Measurements from ENCODE around the gene MAPK1.
"Not testable (repeated sequence)": the region's sequence is repeated elsewhere in the genome, so short reads cannot be mapped to it uniquely, and the experiment has no call there.

Gene MAPK1

GRCh38 chr22:21817497-21817853 is 50.0 kb downstream of the MAPK1 start:
- DNase-seq, result not testable (repeated sequence)

GRCh38 chr22:21816787-21817496 is 50.5 kb downstream of the MAPK1 start:
- peak in 2 of 5 experiments; percentile 49 to 86 for DNase-seq

DNA sequence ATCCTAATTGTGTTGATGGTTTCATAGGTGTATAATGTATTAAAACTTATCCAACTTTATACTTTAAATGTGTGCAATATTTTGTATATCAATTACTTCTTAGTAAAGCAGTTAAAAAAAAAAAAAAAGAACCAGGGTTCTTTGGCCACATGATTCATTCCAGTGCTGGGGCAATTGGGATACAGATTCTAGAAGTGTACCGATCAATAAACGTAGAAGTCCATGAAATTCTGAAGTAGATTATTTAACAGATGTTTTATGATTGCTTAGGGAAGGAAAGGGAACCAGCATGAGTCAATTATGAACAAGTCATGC is 51.0 kb downstream of the MAPK1 start:
- no peak for DNase-seq

GRCh38 chr22:21815958-21816357 is 51.5 kb downstream of the MAPK1 start:
- no peak for DNase-seq

DNA sequence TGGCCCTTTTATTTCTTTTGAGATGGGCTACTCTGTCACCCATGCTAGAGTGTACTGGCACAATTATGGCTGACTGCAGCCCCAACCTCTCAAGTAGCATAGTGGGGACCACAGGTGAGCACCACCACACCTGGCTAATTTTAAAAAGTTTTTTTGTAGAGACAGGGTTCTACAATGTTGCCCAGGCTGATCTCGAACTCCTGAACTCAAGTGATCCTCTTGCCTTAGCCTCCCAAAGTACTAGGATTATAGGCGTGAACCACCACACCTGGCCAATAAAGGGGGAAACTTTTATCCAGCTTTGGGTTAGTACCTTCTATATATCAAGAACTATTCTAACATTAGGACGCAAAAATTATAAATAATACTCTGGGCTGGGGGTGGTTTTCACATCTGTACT is 52.1 kb downstream of the MAPK1 start:
- no peak for DNase-seq

DNA sequence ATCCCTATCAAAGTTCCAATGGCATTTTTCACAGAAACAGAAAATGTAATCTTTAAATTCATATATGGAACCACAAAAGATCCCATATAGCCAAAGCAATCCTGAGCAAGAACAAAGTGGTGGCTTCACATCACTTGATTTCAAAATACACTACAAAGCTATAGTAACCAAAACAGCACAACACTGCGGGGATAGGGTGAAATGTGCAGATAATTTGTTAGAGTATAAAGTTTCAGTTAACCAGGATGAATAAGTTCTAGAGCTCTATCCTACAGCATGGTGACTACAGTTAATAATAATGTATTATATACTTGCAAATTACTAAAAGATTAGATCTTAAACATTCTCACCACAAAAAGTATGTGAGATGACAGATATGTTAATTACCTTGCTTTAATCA is 55.5 kb downstream of the MAPK1 start:
- no peak for DNase-seq

- peak in 1 of 5 experiments; percentile 54 for DNase-seq
Observed at GRCh38 chr22:21807544-21808529, 59.6 kb downstream of the MAPK1 start.

GRCh38 chr22:21805325-21805724 is 62.1 kb downstream of the MAPK1 start:
- not testable (repeated sequence) for DNase-seq

GRCh38 chr22:21803811-21804249 is 63.6 kb downstream of the MAPK1 start:
- no peak for DNase-seq

GRCh38 chr22:21802673-21803072 is 64.8 kb downstream of the MAPK1 start:
- DNase-seq, result no peak

DNA sequence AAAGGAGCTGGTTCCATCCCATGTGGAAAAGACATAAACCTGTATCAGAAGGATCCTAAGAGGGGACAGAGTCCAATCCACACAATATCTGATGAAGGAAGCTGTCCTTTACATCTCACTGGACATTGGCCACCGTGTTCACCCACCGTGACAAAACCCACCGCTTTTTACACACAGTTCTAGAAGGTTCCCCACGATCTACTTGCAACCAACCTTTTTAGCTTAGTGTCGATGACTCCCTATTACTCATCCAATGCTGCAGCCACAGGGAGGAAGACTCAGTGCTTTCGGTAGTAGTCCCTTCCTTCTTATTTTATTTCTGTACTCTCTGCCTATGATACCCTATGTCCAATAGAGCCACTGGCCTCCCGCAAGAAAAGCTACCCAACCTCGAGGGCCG is 65.4 kb downstream of the MAPK1 start:
- DNase-seq, result no peak

GRCh38 chr22:21801304-21801644 is 66.2 kb downstream of the MAPK1 start:
- DNase-seq, result not testable (repeated sequence)

DNA sequence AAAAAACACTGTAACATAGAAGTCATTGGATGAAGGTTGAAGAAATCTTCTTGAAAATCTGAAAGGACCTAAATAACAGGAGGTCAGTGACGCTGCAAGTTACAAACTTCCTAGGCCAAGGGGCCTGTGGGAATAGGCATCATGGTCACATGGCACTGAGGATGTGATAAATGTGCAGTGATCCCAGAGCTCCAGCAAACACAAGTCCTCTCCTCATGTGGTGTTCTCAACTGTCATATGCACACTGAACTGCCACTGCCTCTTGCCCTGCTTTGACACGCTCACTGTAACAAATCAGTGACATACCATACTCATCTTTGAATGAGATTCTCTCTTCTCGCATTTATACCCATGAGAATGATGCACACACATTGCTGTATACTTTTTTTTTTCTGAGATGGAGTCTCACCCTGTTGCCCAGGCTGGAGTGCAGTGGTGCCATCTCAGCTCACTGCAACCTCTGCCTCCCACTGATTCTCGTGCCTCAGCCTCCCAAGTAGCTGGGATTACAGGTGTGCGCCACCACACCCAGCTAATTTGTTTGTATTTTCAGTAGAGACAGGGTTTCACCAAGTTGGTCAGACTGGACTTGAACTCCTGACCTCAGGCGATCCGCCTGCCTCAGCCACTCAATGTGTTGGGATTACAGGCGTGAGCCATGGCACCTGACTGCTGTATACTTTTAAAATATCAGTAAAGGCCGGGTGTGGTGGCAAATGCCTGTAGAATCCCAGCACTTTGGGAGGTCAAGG is 66.7 kb downstream of the MAPK1 start:
- DNase-seq, result no peak

DNA sequence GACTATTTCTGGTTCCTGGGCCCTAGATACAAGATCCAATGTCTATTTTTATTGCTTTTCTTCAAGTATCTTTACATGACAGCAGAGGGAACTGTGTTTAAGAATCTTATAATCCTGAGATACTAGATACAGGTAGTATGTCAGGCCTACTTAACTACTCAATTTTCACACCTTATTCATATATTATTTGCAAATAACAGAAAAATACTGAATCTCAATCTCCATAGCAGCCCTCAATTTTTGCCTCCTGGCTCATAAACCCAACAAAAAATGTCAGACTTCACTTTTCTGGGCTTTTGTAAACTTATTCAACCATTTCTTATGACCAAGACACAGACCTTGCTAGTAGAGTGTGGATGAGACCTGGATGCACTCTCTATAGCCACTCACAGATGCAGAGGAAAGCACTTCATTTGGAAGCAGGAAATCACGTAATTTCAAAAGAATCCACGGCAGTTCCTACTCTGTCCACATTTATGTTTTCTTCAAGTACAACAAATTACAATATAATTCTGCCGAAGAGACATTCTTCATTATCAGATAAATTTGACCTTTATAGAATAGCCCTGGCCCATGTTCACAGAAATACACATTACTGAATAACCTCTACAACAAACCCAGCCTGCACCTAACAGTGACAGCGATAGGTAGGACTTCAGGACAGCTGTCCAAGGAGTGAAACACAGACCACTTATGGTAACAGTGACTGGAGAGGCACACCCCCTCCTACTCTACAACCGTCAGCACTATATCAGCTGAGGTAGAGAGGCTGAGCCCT is 69.8 kb downstream of the MAPK1 start:
- DNase-seq, result no peak

- no peak for DNase-seq
Observed at GRCh38 chr22:21796863-21797262, 70.6 kb downstream of the MAPK1 start.

DNA sequence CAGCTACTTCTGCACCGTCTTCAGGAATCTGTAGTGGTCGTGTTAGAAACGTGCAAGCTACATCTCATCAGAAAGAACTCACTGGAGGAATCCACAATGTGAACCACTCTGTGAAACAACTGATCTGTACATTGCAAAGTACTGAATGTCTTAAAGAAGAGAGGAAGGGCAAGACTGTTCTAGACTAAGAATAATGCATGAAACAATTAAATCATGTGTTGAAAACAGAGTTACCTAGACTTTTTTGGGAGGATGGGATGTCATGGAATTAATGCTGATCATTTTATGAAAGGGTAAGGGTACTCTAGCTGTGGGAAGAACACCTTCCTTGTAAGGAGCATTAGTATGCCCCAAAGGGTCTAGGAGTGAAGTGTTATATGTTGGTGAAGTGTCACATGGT is 71.2 kb downstream of the MAPK1 start:
- no peak for DNase-seq

DNA sequence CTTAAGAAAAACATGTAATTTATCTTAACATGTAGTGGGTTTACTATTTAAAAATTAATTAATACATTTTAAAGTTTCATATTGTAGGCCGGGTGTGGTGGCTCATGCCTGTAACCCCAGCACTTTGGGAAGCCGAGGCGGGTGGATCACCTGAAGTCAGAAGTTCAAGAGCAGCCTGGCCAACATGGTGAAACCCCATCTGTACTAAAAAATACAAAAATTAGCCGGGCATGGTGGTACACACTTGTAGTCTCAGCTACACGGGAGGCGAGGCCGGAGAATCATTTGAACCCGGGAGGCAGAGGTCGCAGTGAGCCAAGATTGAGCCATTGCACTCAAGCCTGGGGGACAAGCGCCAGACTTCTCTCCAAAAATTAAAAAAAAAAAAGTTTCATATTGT is 73.7 kb downstream of the MAPK1 start:
- not testable (repeated sequence) for DNase-seq

DNA sequence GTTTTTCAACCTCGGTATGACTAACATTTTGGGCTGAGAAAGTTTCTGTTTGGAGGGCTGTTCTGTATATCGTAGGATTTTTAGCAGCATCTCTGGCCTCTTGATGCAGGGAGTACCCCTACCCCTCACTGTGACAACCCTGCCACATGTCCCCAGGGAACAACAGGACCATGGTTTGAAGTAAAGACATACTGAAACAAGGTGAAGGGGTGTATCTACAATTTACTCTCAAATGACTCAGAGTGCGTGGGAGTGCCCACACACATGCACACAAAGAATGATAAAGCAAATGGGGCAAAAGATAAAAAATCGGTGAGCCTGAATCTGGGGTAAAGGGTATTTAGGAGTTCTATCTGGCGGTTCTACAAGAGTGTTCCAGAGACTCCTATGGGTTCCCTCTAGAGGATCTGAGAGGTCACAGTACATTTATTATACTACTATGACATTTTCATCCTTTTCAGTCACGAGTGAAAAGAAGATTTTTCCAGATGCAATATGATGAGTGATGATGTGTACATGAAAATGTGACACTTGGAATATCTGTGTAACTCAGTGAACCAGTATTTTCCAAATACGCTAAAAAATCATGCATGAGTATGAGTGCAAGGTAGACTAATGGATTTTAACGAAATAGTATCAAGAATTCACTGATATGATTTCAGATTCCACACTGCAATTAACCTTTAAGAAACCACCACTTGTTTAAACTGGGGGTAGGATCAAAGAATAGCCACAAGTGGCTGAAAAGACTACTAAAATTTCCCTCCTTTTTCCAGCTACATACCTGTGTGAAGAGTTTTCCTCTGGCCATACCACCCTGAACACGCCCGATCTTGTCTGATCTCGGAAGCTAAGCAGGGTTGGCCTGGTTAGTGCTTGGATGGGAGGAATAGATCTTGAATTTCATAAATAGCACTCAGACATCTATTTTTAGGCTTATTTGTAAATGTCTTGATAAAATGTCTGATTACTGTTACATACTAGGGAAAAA is 75.5 kb downstream of the MAPK1 start:
- DNase-seq, result peak in 2 of 5 experiments; percentile 33 to 62

- DNase-seq, result not testable (repeated sequence)
Observed at GRCh38 chr22:21790849-21791610, 76.4 kb downstream of the MAPK1 start.

GRCh38 chr22:21790359-21790758 is 77.1 kb downstream of the MAPK1 start:
- DNase-seq, result no peak

Measured in T-helper 2 cell (primary cell).